ENCODE measurements around the gene GOLGA6A. TPM values are rescaled to one million over a fixed set of nuclear protein-coding genes. Genes with fewer than 3 reads are reported as not detected.

Gene GOLGA6A
- total RNA-seq, 4 donors from 2014 or later: 1.2 TPM; not detected in 3

- H3K4me1 ChIP-seq: peaks cover 46 to 67% (median 57%) of the 10 kb centered on the region in 4 donors
- TF ChIP-seq EP300 (IDR thresholded peaks at IDR 0.05) (no peak), CTCF (IDR thresholded peaks at IDR 0.05) (no peak)
- peak overlapping the region; percentile 49 to 64 (median 51) for H3K4me3 ChIP-seq
- H3K27ac ChIP-seq (replicated peaks in 1 of 4): peak overlapping the region in 3 of 4 donors; percentile 44 to 66 (median 48)
- peaks cover 0 to 98% (median 67%) of the 10 kb centered on the region in 4 donors for H3K27me3 ChIP-seq
- 9% methylated on average over 28 of the region's 40 CpGs for WGBS
- H3K9me3 ChIP-seq: no peaks in the 10 kb centered on the region
- intact Hi-C loops (cut with DNase I): loop anchor here (5.0 to 10.0 kb wide), 2 partner anchors 77 to 175 kb away; no protein-coding TSS in a partner anchor
- H3K36me3 ChIP-seq: no peaks in the 10 kb centered on the region
- DNase-seq (ENCODE audit: extremely low spot score): no peak
Measured at GRCh38 chr15:74129586-74130154, 47.3 kb upstream of the GOLGA6A start.

DNA sequence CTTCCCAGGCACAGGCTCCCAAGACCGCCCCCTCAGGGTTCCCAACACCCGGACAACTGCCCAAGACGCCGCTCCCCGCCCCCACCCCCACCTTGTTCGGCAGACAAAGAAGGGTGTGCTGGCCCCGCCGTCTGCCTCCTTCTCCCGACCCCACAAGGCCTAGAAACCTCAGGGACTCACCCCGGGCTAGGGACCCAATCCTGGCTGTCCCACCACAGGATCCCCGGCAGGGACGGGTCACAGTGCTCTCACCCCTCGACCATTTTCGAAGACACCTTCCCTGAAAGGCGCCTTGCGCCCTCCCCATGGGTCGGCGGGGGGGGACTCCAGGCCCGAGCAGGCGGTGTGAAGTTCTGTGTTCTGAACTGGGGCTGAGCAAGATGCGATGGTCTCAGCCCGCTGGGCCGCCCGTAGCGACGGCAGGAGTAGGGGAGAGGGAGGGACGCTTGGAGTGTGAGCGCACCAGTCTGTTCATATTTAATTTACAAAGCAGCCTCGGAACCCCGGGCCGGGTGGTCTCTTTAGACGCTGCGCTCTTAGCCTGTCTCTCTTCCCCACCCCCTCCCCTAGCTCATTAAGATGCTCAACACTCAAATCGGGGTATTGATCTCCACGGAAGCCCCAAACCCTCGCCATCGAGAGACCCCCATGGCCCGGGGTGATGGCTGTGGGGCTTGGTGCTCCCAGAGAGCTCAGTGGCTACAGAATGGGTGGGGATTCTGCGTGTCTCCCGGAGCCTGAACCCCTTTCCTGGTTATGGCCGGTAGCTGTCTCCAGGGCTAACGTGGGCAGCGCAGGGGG is 46.6 kb upstream of the GOLGA6A start:
- H3K27me3 ChIP-seq: peaks cover 0 to 98% (median 64%) of the 10 kb centered on the region in 4 donors
- no peak for DNase-seq (ENCODE audit: extremely low spot score)
- intact Hi-C loops (cut with DNase I): loop anchor here (5.0 to 10.0 kb wide), 2 partner anchors 77 to 176 kb away; no protein-coding TSS in a partner anchor
- no peak for TF ChIP-seq POLR2A (IDR thresholded peaks at IDR 0.05; ENCODE audit: low read depth)
- no peak for TF ChIP-seq EP300 (IDR thresholded peaks at IDR 0.05)
- no peak for TF ChIP-seq CTCF (IDR thresholded peaks at IDR 0.05)
- no peak for TF ChIP-seq POLR2AphosphoS5 (IDR thresholded peaks at IDR 0.05)
- no peaks in the 10 kb centered on the region for H3K36me3 ChIP-seq
- no peaks in the 10 kb centered on the region for H3K9me3 ChIP-seq
- H3K4me1 ChIP-seq: peaks cover 40 to 60% (median 51%) of the 10 kb centered on the region in 4 donors
- peak overlapping the region in 3 of 4 donors; percentile 44 to 66 (median 48) for H3K27ac ChIP-seq (replicated peaks in 1 of 4)
- peak overlapping the region; percentile 49 to 64 (median 51) for H3K4me3 ChIP-seq
- 12% methylated on average over 35 of the region's 43 CpGs for WGBS

DNA sequence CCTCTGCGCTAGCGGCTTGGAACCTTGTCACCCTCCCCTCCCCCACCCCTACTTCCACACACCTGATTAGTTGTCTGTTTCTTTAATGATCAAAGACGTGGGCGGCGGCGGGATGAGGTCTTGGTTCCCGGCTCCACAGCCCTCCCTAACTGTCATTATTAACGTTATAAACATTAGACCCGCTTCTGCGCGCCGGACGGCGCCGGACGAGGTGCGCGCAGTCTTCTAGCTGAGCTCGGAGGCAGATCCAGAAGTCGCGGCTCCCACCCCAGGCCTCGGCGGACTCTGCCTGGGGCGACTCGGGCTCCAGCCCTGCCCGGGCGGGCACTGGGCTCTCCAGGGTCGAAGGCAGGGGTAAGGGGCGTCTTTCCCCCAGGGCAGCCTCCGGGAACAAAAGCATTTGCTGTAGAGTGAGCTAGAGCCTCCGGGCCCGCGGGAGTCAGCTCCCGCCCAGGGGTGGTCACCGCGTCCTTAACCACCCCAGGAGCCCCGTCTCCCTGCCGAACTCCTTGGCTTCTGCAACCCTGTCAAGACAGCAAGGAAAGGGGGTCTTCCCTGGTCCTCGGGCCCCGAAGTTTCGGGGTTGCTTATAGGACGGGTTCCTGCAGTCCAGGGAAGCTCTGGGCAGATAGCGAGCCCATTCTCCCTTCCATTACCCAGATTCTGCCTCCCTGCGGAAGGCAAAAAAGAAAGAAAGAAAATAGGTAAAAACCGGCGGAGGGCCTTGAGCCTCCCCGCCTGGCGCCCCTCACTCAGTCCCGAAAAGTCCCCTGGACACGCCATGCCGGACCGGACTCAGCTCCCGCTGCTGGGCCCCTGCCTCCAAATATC is 45.8 kb upstream of the GOLGA6A start:
- no peak for DNase-seq (ENCODE audit: extremely low spot score)
- Histone ChIP-seq H3K27ac (replicated peaks in 1 of 4) (peak overlapping the region; percentile 44 to 66 (median 50)), H3K36me3 (no peaks in the 10 kb centered on the region), H3K4me1 (peaks cover 40 to 53% (median 49%) of the 10 kb centered on the region in 4 donors), H3K9me3 (no peaks in the 10 kb centered on the region), H3K27me3 (peaks cover 0 to 95% (median 56%) of the 10 kb centered on the region in 4 donors), H3K4me3 (peak overlapping the region; percentile 49 to 64 (median 51))
- TF ChIP-seq CTCF (IDR thresholded peaks at IDR 0.05): no peak
- intact Hi-C loops (cut with DNase I): loop anchor here (2.0 to 10.0 kb wide), 3 partner anchors 76 to 193 kb away; no protein-coding TSS in a partner anchor
- 8% methylated on average over 28 of the region's 53 CpGs for WGBS

- H3K27me3 ChIP-seq: peaks cover 0 to 95% (median 49%) of the 10 kb centered on the region in 4 donors
- H3K27ac ChIP-seq (replicated peaks in 1 of 4): peak overlapping the region; percentile 44 to 66 (median 50)
- no peaks in the 10 kb centered on the region for H3K9me3 ChIP-seq
- TF ChIP-seq POLR2AphosphoS5 (IDR thresholded peaks at IDR 0.05): peak in 1 of 2 donors; percentile 56
- no peak for TF ChIP-seq POLR2A (IDR thresholded peaks at IDR 0.05; ENCODE audit: low read depth)
- TF ChIP-seq CTCF (IDR thresholded peaks at IDR 0.05): peak; percentile 96 to 99 (median 99)
- H3K4me3 ChIP-seq: peak overlapping the region; percentile 49 to 64 (median 51)
- H3K4me1 ChIP-seq: peaks cover 35 to 45% (median 42%) of the 10 kb centered on the region in 4 donors
- H3K36me3 ChIP-seq: no peaks in the 10 kb centered on the region
- DNase-seq (ENCODE audit: extremely low spot score): no peak
- intact Hi-C loops (cut with DNase I): loop anchor here (2.0 to 10.0 kb wide), 3 partner anchors 75 to 193 kb away; no protein-coding TSS in a partner anchor
- WGBS: 28% methylated on average over 16 of the region's 44 CpGs
Measured at GRCh38 chr15:74127255-74127953, 45.1 kb upstream of the GOLGA6A start.
